Psoas muscle (tissue), 8 donors: ENCODE data around the gene LGSN. TPM values are rescaled to one million over a fixed set of nuclear protein-coding genes. Genes with fewer than 3 reads are reported as not detected.

Experiments
- ATAC-seq, 4 donors: fragments of 200-7000 bp; cut with Tn5 transposase; one replicate each; pipeline ENCODE4 v1.9.1; 2020; ENCODE audit warnings: moderate library complexity in 3 of 4, mild to moderate bottlenecking in 2 of 4
- DNase-seq, 2 donors: peaks; one replicate each; pipeline ENCODE4 v3.0.0-alpha.2; 2020
- H3K27ac ChIP-seq: fragments of 200-600 bp; one replicate; pipeline ENCODE4 v1.8.0; 2022
- H3K27me3 ChIP-seq, 3 donors: fragments of 200-600 bp in 1 of 3; one replicate each; pipeline versions ENCODE4 v1.6.1 to v1.8.0; 2013 to 2022; ENCODE audit warnings: low read length in 2 of 3, mild to moderate bottlenecking in 2 of 3, moderate library complexity in 1 of 3; ENCODE audit not compliant: insufficient read depth in 3 of 3
- H3K36me3 ChIP-seq, 2 donors: fragments of 200-600 bp in 1 of 2; one replicate each; pipeline versions ENCODE4 v1.6.1 to v1.8.0; 2013 to 2022; ENCODE audit warnings: low read depth in 1 of 2, mild to moderate bottlenecking in 1 of 2, moderate library complexity in 1 of 2; ENCODE audit not compliant: insufficient read depth in 1 of 2
- H3K4me1 ChIP-seq: fragments of 200-600 bp; one replicate; pipeline ENCODE4 v1.8.0; 2022
- H3K4me3 ChIP-seq: fragments of 200-600 bp; one replicate; pipeline ENCODE4 v1.8.0; 2022; ENCODE audit warnings: mild to moderate bottlenecking
- H3K9me3 ChIP-seq: fragments of 200-600 bp; one replicate; pipeline ENCODE4 v1.8.0; 2022
- WGBS, 3 donors: extraction: QIAGEN DNeasy Blood & Tissue Kit; methylation state at CpG; one replicate each; pipeline versions ENCODE4 v1.1.6 to v1.1.7; 2013; 5-methylcytosine and 5-hydroxymethylcytosine counted together
- intact Hi-C, 2 donors: fragments of 100-400 bp; cut with DNase I; formaldehyde crosslinking; loops; one replicate each; pipeline versions ENCODE4 v1.11.0 to v1.14.2; 2022
- polyA plus RNA-seq, 3 donors: library from polyadenylated mRNA; stranded (reverse); fragments of 200-250 nt; gene quantifications; one replicate each; pipeline ENCODE4 v1.2.3, GENCODE V29; 2013
- total RNA-seq, 4 donors: library from RNA; stranded (reverse); fragmentation: NEBNext Ultra II Directional in 2 of 4; extraction: Animal tissue kit (Norgen Biotek cat#: 25700) in 2 of 4; gene quantifications; one replicate each; pipeline versions ENCODE4 v1.2.1 to v1.2.4, GENCODE V29; 2021 to 2023
- TF ChIP-seq, protein P1 (sequence below): fragments of 200-600 bp; IDR thresholded peaks from one replicate; pipeline ENCODE4 v1.8.0; 2022; ENCODE audit warnings: antibody characterized with exemption
- donor health status: healthy with polysubstance abuse.
- donor health status: DM: no; HTN: no; CAD: no; lungs with moderate emphysema.
- donor health status: Bipolar disorder and iron deficiency.
- donor health status: healthy.
- donor health status: DM: yes; HTN: yes; CAD: no.
- donor health status: DM: no; HTN: no; CAD: no.
- donor health status: DM: no; HTN: no; CAD: no.
- donor health status: DM: yes; HTN: yes; CAD: no.

The LGSN gene
- total and polyA plus RNA-seq, 7 donors, result 0.01 TPM; not detected in 6

GRCh38 chr6:63272397-63272796 is 47.4 kb downstream of the LGSN start:
- TF ChIP-seq, protein P1, sequence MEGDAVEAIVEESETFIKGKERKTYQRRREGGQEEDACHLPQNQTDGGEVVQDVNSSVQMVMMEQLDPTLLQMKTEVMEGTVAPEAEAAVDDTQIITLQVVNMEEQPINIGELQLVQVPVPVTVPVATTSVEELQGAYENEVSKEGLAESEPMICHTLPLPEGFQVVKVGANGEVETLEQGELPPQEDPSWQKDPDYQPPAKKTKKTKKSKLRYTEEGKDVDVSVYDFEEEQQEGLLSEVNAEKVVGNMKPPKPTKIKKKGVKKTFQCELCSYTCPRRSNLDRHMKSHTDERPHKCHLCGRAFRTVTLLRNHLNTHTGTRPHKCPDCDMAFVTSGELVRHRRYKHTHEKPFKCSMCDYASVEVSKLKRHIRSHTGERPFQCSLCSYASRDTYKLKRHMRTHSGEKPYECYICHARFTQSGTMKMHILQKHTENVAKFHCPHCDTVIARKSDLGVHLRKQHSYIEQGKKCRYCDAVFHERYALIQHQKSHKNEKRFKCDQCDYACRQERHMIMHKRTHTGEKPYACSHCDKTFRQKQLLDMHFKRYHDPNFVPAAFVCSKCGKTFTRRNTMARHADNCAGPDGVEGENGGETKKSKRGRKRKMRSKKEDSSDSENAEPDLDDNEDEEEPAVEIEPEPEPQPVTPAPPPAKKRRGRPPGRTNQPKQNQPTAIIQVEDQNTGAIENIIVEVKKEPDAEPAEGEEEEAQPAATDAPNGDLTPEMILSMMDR, result peak; percentile 12
- 5 to 7% (median 6%) methylated on average over 1 of the region's 1 CpG for WGBS, 3 donors

DNA sequence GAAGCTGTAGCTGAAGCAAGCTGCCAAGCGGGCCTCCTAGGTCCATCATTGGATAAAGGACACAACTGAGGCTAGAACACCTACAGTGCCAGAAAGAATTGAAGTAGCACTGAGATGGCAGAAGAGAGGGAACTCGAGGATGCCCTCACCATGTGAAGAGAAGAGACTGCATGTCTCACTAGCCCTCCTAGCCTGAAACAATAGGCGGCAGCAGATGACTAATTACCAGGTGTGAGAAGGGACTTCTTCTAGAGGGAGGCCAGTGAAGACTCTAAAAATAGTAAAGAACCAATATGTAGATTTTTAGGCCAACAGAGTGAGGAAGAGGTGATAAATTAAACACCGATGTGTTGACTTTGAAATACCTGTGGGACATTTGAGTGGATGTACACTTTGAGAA is 50.3 kb downstream of the LGSN start:
- TF ChIP-seq, protein P1, result no peak
- no peaks in the 10 kb centered on the region for H3K27me3 ChIP-seq
- H3K4me3 ChIP-seq, result no peak overlapping the region
- WGBS, 3 donors, result 67 to 85% (median 67%) methylated on average over 4 of the region's 4 CpGs
- H3K9me3 ChIP-seq, result no peaks in the 10 kb centered on the region
- H3K27ac ChIP-seq, result no peak overlapping the region
- no peak for ATAC-seq
- H3K4me1 ChIP-seq, result no peaks in the 10 kb centered on the region
- no peak for DNase-seq
- intact Hi-C loops, result no loop called here
- no peaks in the 10 kb centered on the region for H3K36me3 ChIP-seq

More at GRCh38 chr6:63272397-63272796, 47.4 kb downstream of the LGSN start:
- ATAC-seq, result no peak
- Histone ChIP-seq H3K27ac (no peak overlapping the region), H3K9me3 (no peaks in the 10 kb centered on the region), H3K27me3 (no peaks in the 10 kb centered on the region), H3K4me3 (no peak overlapping the region), H3K36me3 (no peaks in the 10 kb centered on the region), H3K4me1 (no peaks in the 10 kb centered on the region)
- DNase-seq, result no peak
- intact Hi-C loops, result no loop called here

GRCh38 chr6:63268574-63268973 is 51.2 kb downstream of the LGSN start:
- TF ChIP-seq, protein P1, result no peak
- Histone ChIP-seq H3K27ac (no peak overlapping the region), H3K36me3 (no peaks in the 10 kb centered on the region), H3K4me3 (no peak overlapping the region), H3K9me3 (no peaks in the 10 kb centered on the region), H3K27me3 (no peaks in the 10 kb centered on the region), H3K4me1 (no peaks in the 10 kb centered on the region)
- 35 to 50% (median 42%) methylated on average over 2 of the region's 2 CpGs for WGBS, 3 donors
- no peak for ATAC-seq
- DNase-seq, result no peak
- intact Hi-C loops, result no loop called here

- no peak for ATAC-seq
- Histone ChIP-seq H3K4me3 (no peak overlapping the region), H3K36me3 (no peaks in the 10 kb centered on the region), H3K27ac (no peak overlapping the region), H3K9me3 (no peaks in the 10 kb centered on the region), H3K27me3 (no peaks in the 10 kb centered on the region), H3K4me1 (no peaks in the 10 kb centered on the region)
- WGBS, 3 donors, result 15 to 19% (median 16%) methylated on average over 1 of the region's 1 CpG
- intact Hi-C loops, result no loop called here
- no peak for DNase-seq
- TF ChIP-seq, protein P1, result no peak
These were observed 52.0 kb downstream of the LGSN start for GRCh38 chr6:63267828-63268227.

DNA sequence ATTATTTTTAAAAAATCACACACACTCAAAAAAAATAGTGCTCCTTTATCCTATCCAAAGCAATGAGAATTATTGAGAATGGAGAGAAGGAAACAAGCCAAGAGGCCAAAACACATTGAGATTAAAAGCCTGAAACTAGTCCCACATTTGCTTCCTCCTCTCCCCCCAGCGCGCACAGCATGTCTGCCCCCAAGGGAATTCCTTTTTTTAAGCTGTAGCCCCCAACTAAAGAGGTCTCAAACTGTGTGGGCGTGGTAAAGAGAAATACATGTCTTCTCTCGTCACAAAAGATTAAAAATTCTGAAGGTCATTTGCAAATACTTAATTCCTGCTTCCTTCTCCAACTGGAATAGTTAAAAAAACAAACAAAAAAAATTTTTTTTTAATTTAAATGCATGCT is 52.7 kb downstream of the LGSN start:
- no peak for DNase-seq
- 68 to 74% (median 68%) methylated on average over 4 of the region's 4 CpGs for WGBS, 3 donors
- no peaks in the 10 kb centered on the region for H3K4me1 ChIP-seq
- no peak for ATAC-seq
- H3K27ac ChIP-seq, result no peak overlapping the region
- H3K4me3 ChIP-seq, result no peak overlapping the region
- TF ChIP-seq, protein P1, result no peak
- H3K36me3 ChIP-seq, result no peaks in the 10 kb centered on the region
- intact Hi-C loops, result no loop called here
- H3K27me3 ChIP-seq, result no peaks in the 10 kb centered on the region
- no peaks in the 10 kb centered on the region for H3K9me3 ChIP-seq
